ENCODE measurements around the gene WFS1.

The WFS1 gene

DNA sequence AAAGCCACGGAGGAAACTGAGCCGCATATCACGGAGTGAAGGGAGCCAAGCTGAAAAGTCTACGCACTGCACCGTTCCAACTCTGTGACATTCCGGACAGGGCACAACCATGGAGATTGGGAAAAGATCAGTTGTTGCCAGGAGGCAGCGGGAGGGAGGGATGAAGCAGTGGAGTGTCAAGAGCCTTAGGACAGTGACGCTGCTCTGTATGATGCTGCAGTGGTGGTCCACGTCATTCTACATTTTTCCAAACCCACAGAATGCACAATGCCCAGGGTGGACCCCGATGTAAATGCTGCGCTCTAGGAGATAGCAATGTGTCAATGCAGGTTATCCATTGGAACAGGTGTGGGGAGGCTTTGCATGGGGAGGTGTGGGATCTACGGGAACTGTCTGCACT, 7.5 kb upstream of the WFS1 start:
- no peak for DNase-seq

- no peak for DNase-seq
Measured at GRCh38 chr4:6262847-6263487, 6.7 kb upstream of the WFS1 start.

GRCh38 chr4:6263526-6264224, 6.0 kb upstream of the WFS1 start:
- no peak for DNase-seq

GRCh38 chr4:6264225-6264540, 5.5 kb upstream of the WFS1 start:
- DNase-seq = peak; percentile 7 to 24

DNA sequence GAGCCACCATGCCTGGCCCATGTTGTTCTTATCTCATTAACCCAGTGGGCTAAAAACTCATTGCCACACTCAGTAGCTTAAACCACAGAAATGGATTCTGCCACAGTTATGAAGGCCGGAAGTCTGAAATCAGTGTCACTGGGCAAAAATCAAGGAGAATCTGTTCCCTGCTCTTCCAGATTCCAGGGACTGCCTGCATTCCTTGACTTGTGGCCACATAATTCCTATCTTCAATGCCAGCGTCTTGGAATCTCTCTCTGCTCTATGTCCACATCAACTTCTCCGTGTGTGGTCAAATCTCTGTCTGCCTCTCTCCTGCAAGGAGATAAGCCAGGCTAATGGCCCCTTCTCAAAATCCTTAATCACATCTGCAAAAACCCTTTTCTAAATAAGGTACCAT, 4.1 kb upstream of the WFS1 start:
- no peak for DNase-seq

- DNase-seq = peak; percentile 50 to 57
Measured at GRCh38 chr4:6267573-6267972, 2.1 kb upstream of the WFS1 start.

DNA sequence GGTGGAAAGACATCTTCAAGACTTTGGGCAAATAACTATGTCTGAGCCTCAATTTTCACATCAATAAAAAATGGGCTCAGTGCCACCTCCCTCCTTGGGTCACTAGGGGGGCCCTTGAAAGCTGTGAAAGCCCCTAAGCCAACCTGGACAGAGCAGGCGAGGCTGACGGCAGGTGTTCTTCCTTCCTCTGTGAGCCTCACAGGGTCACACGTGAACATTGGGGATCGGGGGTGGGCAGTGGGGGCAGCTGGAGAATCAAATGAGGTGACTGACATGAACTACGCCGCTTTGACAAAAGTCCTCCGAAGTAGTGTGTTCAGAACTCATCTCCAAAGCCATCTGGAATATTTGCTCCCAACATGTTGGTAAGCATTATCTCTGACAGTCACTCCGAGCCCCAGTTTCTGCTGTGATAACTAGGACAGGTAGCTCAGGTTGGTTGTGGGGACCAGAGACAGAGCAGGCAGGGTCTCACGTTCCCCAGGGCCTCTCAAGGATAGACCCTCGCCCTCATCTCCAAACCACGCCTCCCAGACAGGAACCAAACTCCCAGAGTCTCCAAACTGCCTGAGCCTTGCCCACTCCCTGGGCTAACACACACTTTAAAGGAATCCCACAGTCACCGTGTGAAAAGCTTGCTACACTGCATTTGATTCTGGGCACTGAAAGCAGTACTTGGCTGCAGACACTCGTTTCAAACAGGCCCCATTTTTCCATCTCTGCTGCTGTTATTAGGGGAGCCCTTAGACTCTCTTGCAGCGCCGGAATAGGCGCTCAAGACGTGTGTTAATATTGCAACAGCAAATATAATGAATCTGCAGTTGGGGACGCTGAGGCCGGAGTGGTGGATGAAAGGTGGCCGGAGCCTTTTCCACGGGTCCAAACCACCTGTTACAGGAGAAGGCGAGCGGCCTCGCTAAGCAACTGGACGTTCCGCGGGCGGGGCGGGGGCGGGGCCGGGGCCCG, 717 bp upstream of the WFS1 start:
- DNase-seq = no peak

GRCh38 chr4:6270636-6271121, 1.0 kb downstream of the WFS1 start:
- DNase-seq = no peak

- no peak for DNase-seq
Measured at GRCh38 chr4:6271206-6271605, 1.6 kb downstream of the WFS1 start.

- no peak for DNase-seq
Measured at GRCh38 chr4:6271701-6272465, 2.2 kb downstream of the WFS1 start.

GRCh38 chr4:6272863-6273660, 3.4 kb downstream of the WFS1 start:
- no peak for DNase-seq

- DNase-seq = no peak
Measured at GRCh38 chr4:6273661-6273990, 4.0 kb downstream of the WFS1 start.

- no peak for DNase-seq
Measured at GRCh38 chr4:6275351-6275750, 5.7 kb downstream of the WFS1 start.

- DNase-seq = no peak
Measured at GRCh38 chr4:6275898-6276806, 6.5 kb downstream of the WFS1 start.

- no peak for DNase-seq
Measured at GRCh38 chr4:6277139-6277802, 7.6 kb downstream of the WFS1 start.

GRCh38 chr4:6277935-6278800, 8.5 kb downstream of the WFS1 start:
- no peak for DNase-seq

DNA sequence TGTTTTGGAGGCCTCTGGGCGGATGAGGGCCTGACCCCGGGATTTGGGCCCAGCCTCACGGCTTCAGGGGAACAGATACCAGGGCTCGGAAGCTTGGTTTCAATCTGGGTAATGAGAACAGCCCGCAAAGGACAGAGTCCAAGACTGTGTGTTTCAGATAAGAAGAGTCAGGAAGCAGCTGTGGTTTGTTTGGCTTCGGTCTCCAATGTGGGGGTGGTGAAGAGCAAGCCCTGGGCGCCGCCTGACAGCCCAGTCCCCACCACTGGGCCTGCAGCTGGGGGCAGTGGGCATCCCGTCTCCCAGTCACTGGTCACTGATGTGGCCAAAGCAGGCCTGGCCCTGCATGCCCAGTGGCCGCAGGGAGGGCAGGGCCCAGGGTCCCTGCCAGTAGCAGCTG, 9.1 kb downstream of the WFS1 start:
- DNase-seq = no peak

- no peak for DNase-seq
Measured at GRCh38 chr4:6279582-6280289, 10.1 kb downstream of the WFS1 start.
